Midbrain (tissue), 1 donor: ENCODE measurements around the gene KRTAP12-2.

ENCODE experiments used
- DNase-seq: peaks from one replicate; lab custom pipeline; 2025; lab: John Stamatoyannopoulos, UW

KRTAP12-2 gene

DNA sequence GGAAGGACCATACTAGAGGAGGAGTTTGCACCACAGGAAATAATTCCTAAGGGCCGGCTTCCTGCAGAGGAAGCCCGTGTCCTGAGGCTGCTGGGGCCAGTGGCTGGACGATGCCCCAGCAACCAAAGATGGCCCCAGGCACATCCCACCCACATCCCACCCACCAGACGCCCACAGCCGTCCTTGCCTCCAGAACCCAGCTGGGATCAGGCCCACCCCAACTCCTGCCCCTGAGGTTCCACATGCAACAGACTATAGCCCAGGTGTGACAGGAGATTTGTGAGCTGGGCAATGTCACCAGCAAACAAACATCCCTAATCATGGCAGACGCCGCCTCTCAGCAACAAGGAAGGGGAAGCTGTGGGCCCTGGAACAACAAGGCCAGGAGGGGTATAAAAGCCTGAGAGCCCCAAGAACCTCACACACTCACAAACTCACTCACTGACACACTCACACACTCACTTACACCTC lies 40.0 kb downstream of the KRTAP12-2 start, which contains the start of gene KRTAP10-9:
Gene KRTAP10-9 (plus strand): TSS at position 421 of the 471 bp plus-strand sequence. CDS start 79 bp downstream, outside the sequence.
- DNase-seq = no peak

DNA sequence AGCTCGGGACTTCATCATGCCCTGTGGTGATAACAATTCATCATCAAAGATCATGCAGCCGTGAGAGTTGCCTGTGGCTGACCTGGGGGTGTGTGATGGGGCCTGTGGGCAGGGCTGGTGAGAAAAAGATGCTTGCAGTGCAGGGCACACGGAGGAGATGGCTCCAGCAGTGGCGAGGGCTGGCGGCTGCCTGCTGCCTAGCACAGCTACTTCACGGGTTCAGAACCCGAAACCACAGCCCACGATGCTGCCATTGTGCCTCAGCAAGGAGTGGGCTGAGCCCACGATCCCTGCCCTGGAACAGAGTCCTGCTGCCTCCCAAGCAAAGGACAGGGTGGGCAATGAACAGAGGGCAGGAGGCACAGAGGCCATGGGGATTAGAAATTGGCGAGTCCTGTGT lies 40.5 kb downstream of the KRTAP12-2 start:
- no peak for DNase-seq

DNA sequence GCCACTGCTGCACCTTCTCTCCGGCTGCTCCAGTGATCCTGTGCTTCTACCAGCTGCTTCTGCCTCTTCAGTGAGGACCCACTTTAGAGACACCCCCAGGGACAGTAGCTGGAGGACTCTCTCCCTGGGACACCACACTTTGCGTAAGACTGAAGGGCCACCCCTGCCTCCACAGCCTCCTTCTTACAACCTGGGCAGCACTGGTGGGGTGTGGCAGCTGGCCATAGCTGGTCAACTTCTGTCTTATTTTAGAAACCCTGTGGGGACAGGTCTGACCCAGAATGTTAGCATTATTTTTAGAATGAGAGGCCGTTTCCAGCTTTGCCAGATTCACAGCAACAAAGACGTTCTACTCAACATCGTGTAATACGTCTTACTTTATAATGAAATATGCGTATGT lies 41.0 kb downstream of the KRTAP12-2 start:
- DNase-seq = no peak

DNA sequence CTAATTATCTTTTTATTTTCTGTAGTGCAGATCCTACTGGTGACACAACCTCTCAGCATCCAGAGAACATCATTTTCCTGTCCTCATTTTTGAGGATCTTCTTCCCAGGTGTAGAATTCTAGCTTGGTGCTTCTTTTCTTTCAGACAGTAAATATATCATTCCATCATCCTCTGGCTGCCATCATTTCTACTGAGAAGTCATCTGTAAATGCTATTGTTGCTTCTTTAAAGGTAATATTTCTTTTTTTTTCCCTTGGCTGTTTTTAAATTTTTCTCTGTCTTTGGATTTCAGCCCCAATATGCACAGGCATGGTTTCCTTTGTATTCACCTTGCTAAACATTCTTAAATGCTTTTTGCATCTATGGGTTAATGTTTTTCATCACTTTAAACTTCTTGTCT lies 43.2 kb downstream of the KRTAP12-2 start:
- no peak for DNase-seq

- no peak for DNase-seq
Measured at GRCh38 chr21:44619886-44620285, 46.8 kb downstream of the KRTAP12-2 start.

- no peak for DNase-seq
Measured at GRCh38 chr21:44618909-44619308, 47.8 kb downstream of the KRTAP12-2 start.

DNA sequence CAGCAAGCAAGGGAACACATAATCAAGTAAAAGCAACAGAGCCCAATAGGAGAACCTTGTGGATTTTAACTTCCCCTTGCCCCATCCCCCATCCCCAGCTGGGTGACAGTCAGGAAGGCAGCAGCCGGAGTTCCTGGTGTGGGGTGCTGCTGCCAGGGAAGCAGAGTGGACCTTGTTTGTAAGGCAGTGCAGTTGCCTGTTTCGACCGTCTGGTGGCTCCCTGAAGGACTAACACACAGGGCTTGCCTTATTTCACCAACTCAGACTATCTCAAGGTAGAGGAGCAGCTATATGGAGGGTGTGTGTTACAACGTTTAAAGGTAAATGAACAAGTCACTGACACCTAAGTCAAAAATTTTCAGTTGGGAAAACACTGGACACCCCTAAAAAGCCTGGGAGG lies 48.2 kb downstream of the KRTAP12-2 start:
- no peak for DNase-seq

- no peak for DNase-seq
Measured at GRCh38 chr21:44617071-44617501, 49.6 kb downstream of the KRTAP12-2 start.

- no peak for DNase-seq
Measured at GRCh38 chr21:44616591-44616926, 50.2 kb downstream of the KRTAP12-2 start.
